Measurements from ENCODE around the gene WIPI1.
"Not testable (repeated sequence)": the region's sequence is repeated elsewhere in the genome, so short reads cannot be mapped to it uniquely, and the experiment has no call there.

WIPI1 gene

GRCh38 chr17:68413597-68414560 lies 43.4 kb downstream of the WIPI1 start:
- not testable (repeated sequence) for DNase-seq (ENCODE audit: low read depth)

- DNase-seq (ENCODE audit: low read depth): not testable (repeated sequence)
These were observed 49.6 kb downstream of the WIPI1 start for GRCh38 chr17:68407656-68408055.

GRCh38 chr17:68403837-68404236 lies 53.5 kb downstream of the WIPI1 start:
- DNase-seq (ENCODE audit: low read depth): not testable (repeated sequence)

GRCh38 chr17:68403122-68403521 lies 54.2 kb downstream of the WIPI1 start:
- DNase-seq (ENCODE audit: low read depth): no peak

GRCh38 chr17:68401288-68401687 lies 56.0 kb downstream of the WIPI1 start:
- no peak for DNase-seq (ENCODE audit: low read depth)

GRCh38 chr17:68400404-68400735 lies 56.9 kb downstream of the WIPI1 start:
- DNase-seq (ENCODE audit: low read depth): no peak

- DNase-seq (ENCODE audit: low read depth): peak; percentile 27
These were observed 57.5 kb downstream of the WIPI1 start for GRCh38 chr17:68399638-68400403.

GRCh38 chr17:68398691-68399637 lies 58.3 kb downstream of the WIPI1 start:
- peak; percentile 29 for DNase-seq (ENCODE audit: low read depth)

- DNase-seq (ENCODE audit: low read depth): no peak
These were observed 60.2 kb downstream of the WIPI1 start for GRCh38 chr17:68397108-68397536.

- no peak for DNase-seq (ENCODE audit: low read depth)
These were observed 60.8 kb downstream of the WIPI1 start for GRCh38 chr17:68396226-68397107.

- no peak for DNase-seq (ENCODE audit: low read depth)
These were observed 62.5 kb downstream of the WIPI1 start for GRCh38 chr17:68394608-68395331.

GRCh38 chr17:68391561-68392268 lies 65.6 kb downstream of the WIPI1 start:
- no peak for DNase-seq (ENCODE audit: low read depth)

- DNase-seq (ENCODE audit: low read depth): no peak
These were observed 66.3 kb downstream of the WIPI1 start for GRCh38 chr17:68390888-68391545.

GRCh38 chr17:68389041-68389440 lies 68.3 kb downstream of the WIPI1 start:
- no peak for DNase-seq (ENCODE audit: low read depth)

GRCh38 chr17:68387435-68388218 lies 69.7 kb downstream of the WIPI1 start:
- no peak for DNase-seq (ENCODE audit: low read depth)

- DNase-seq (ENCODE audit: low read depth): no peak
These were observed 71.6 kb downstream of the WIPI1 start for GRCh38 chr17:68385490-68386215.

- DNase-seq (ENCODE audit: low read depth): no peak
These were observed 72.4 kb downstream of the WIPI1 start for GRCh38 chr17:68384941-68385340.

Measured in GM04503 (cell line).